ENCODE results near the gene QRICH1.
A peak's percentile ranks its signal among the peaks of the same experiment; 100 is the strongest.

Gene QRICH1

GRCh38 chr3:48999085-48999858, 94.6 kb downstream of the QRICH1 start:
- no peak for DNase-seq (ENCODE audit: low read depth in 3 of 3, low spot score in 1 of 3)

GRCh38 chr3:48997714-48998637, 95.9 kb downstream of the QRICH1 start:
- DNase-seq (ENCODE audit: low read depth in 3 of 3, low spot score in 1 of 3): no peak

- DNase-seq (ENCODE audit: low read depth in 3 of 3, low spot score in 1 of 3): no peak
Observed at GRCh38 chr3:48997102-48997635, 96.7 kb downstream of the QRICH1 start.

DNA sequence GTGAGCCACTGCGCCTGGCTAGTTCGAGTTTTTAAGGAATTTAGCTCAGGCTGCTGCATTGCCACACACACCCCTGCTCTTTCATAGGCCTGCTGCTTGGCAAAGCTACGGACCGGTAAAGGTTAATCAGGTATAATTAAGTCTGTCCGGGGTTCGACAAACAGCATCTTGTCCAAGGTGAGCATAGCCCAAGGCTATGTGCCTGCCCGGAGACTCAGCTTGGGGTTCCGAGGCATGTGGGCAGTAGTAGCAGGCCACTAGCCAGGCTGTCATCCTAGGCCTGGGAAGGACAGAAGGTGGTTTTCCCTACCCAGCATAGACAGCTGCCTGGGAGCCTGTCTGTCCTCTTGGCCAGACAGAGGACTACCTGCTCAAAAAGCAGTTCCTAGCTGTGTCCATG, 97.2 kb downstream of the QRICH1 start:
- no peak for DNase-seq (ENCODE audit: low read depth in 3 of 3, low spot score in 1 of 3)

DNA sequence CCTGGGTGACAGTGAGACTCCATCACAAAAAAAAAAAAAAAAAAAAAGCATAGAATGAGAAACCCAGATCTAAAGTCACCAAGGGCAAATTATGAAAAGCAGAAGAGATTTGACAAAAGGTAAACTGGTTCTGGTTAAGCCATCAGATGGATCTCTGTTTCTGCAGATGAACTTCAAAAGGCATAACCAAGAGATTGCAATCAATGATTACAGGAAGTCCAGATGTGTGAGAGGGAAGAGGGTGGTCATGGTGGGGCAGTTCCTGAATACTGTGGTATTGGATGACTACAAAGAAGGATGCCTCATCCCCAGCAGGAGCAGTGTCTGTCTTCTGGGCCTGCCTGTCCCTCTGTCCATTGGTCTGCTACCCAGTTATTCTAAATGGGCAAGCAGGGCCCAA, 100.0 kb downstream of the QRICH1 start:
- DNase-seq (ENCODE audit: low read depth in 3 of 3, low spot score in 1 of 3): no peak

- no peak for DNase-seq (ENCODE audit: low read depth in 3 of 3, low spot score in 1 of 3)
Observed at GRCh38 chr3:48991851-48992545, 101.9 kb downstream of the QRICH1 start.

GRCh38 chr3:48990636-48991469, 103.0 kb downstream of the QRICH1 start:
- peak in 1 of 3 donors; percentile 16 for DNase-seq (ENCODE audit: low read depth in 3 of 3, low spot score in 1 of 3)

- DNase-seq (ENCODE audit: low read depth in 3 of 3, low spot score in 1 of 3): peak; percentile 35 to 70 (median 52)
Observed at GRCh38 chr3:48989796-48990635, 103.9 kb downstream of the QRICH1 start, which contains the start of gene P4HTM. Gene P4HTM, plus strand, starts transcription at chr3:48990241. Its CDS starts 16 bp downstream, at chr3:48990257.

DNA sequence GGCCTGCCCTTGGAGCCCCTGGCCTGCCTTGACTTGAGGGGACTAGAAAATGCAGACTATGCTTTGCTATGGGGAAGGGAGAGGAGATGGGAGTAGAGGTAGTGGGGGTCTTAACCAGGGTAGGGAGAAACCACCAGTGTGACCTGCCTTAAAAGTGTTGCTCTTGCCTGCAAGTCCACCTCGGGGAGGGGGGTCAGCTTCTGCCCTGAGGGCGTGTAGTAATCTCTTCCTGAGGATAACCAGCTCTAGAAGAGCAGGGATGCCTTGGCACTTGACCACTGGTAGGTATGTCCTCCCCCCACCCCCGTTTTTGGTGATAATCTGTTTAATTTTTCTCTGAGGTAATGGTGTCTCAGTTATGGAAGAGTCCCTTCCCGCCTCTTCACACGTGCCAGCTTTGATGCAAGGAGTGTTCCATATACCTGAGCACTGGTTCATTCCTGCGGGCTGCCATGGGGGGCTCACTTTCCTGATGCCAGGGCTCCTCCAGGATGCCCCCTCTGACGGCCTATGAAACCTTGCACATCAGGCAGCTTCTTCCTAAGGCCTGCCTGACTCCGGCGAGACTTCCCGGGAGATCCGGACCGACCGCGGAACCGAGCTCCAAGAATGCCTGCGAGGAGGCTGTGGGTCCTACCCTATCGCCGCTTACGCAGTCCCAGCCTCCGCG, 104.6 kb downstream of the QRICH1 start:
- no peak for DNase-seq (ENCODE audit: low read depth in 3 of 3, low spot score in 1 of 3)

GRCh38 chr3:48985831-48986376, 108.0 kb downstream of the QRICH1 start:
- DNase-seq (ENCODE audit: low read depth in 3 of 3, low spot score in 1 of 3): no peak

DNA sequence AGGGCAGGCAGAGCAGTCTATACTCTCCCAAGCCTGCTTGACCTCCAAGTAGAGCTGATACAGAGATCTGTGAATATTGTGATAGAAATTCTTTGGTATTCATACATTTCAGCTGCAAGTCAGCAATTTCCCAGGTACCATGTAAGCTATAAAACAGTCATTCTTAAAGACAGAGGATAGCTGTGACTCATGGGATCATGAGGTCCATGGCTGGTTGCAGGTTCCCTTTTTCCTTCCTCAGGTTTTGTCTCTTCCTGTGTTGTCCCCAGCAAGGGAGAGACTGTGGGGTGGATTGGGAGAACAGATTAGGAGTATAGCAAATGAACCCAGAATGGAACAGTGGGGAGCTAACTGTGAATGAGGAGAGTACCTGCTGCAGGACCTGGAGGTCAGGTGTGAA, 109.2 kb downstream of the QRICH1 start:
- no peak for DNase-seq (ENCODE audit: low read depth in 3 of 3, low spot score in 1 of 3)

- no peak for DNase-seq (ENCODE audit: low read depth in 3 of 3, low spot score in 1 of 3)
Observed at GRCh38 chr3:48983096-48983495, 110.8 kb downstream of the QRICH1 start.

DNA sequence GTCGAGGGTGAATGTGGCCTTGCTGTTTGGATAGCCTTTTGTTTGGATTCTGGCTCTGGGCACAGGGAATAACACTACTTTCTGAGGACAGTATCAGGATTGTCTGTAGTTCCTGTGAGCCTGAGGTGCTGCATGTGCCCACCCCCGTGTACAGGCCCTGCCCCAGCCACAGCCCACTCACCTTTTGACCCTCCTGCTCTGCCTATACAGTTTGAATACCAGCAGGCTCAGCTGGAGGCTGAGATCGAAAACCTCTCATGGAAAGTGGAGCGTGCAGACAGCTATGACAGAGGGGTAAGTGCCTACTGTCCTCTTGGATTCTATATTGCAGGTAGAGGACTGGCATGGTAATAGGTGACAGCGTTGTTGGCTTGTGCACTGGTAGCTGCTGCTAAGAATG, 111.2 kb downstream of the QRICH1 start:
- DNase-seq (ENCODE audit: low read depth in 3 of 3, low spot score in 1 of 3): no peak

GRCh38 chr3:48982016-48982415, 111.9 kb downstream of the QRICH1 start:
- DNase-seq (ENCODE audit: low read depth in 3 of 3, low spot score in 1 of 3): no peak

DNA sequence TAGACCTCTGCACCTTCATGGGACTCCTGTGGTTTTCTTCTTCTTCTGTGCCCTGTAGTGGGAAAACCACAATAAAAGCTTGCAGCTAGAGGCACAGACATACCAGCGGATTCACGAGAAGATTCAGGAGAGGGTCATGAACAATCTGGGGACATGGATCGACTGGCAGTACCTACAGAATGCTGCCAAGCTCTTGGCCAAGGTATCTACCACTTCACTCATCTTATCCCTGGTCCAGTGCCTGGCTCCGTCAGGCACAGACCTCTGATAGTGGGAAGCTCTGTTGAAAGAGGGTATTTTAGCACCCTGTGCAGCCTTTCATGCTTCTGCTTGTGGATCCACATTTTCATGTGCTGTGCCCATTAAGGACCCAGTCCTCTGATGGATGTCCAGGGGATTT, 113.6 kb downstream of the QRICH1 start:
- DNase-seq (ENCODE audit: low read depth in 3 of 3, low spot score in 1 of 3): no peak
